Fibroblast of pulmonary artery (primary cell): Measurements from ENCODE around the gene SMIM44.
"Not testable (repeated sequence)": the region's sequence is repeated elsewhere in the genome, so short reads cannot be mapped to it uniquely, and the experiment has no call there.

Experiments used
- DNase-seq: peaks from one replicate; pipeline ENCODE4 v3.0.0-alpha.2; 2010; ENCODE audit warnings: low read depth
- H3K4me3 ChIP-seq: replicated peaks from 2 replicates; pipeline ENCODE4 v1.5.1; 2011; ENCODE audit warnings: low read depth, mild to moderate bottlenecking, control low read depth, low read length, moderate library complexity
- CTCF ChIP-seq: IDR thresholded peaks from 2 replicates; pipeline ENCODE4 v1.5.1; 2011; ENCODE audit warnings: mild to moderate bottlenecking, control low read depth, low read length, inconsistent platforms; ENCODE audit errors: missing control alignments

Gene SMIM44

GRCh38 chr19:3511506-3512251 is 28.4 kb upstream of the SMIM44 start:
- no peak for DNase-seq
- no peak overlapping the region for H3K4me3 ChIP-seq
- TF ChIP-seq CTCF = no peak

- TF ChIP-seq CTCF = no peak
- H3K4me3 ChIP-seq = no peak overlapping the region
- no peak for DNase-seq
Measured at GRCh38 chr19:3510727-3511126, 27.5 kb upstream of the SMIM44 start.

- no peak for TF ChIP-seq CTCF
- peak; percentile 45 for DNase-seq
- no peak overlapping the region for H3K4me3 ChIP-seq
Measured at GRCh38 chr19:3509566-3509989, 26.3 kb upstream of the SMIM44 start.

GRCh38 chr19:3508771-3509535 is 25.7 kb upstream of the SMIM44 start:
- no peak overlapping the region for H3K4me3 ChIP-seq

GRCh38 chr19:3508121-3508661 is 24.9 kb upstream of the SMIM44 start:
- H3K4me3 ChIP-seq, DNase-seq: not testable (repeated sequence)

More at GRCh38 chr19:3508771-3509535, 25.7 kb upstream of the SMIM44 start:
- TF ChIP-seq CTCF = no peak
- no peak for DNase-seq

GRCh38 chr19:3507371-3508120 is 24.3 kb upstream of the SMIM44 start:
- DNase-seq = no peak
- H3K4me3 ChIP-seq = peak overlapping the region; percentile 85
- TF ChIP-seq CTCF = no peak
